OCI-LY7 (cell line): ENCODE results near the gene BCHE.

ENCODE experiments used
- EZH2phosphoT487 ChIP-seq: fragments of 200-600 bp; sonication (generic); IDR thresholded peaks from 2 replicates; pipeline ENCODE4 v1.6.1; 2018; ENCODE audit warnings: low read depth, borderline replicate concordance, mild to moderate bottlenecking, mixed run types, antibody characterized with exemption, low read length, moderate library complexity, mixed read lengths
- TF ChIP-seq, protein P1 (sequence below): fragments of 200-600 bp; sonication (generic); conservative IDR thresholded peaks from 2 replicates; pipeline ENCODE4 v1.5.1; 2014; ENCODE audit warnings: mild to moderate bottlenecking, antibody characterized with exemption, low read length, moderate library complexity, mixed read lengths

DNA sequence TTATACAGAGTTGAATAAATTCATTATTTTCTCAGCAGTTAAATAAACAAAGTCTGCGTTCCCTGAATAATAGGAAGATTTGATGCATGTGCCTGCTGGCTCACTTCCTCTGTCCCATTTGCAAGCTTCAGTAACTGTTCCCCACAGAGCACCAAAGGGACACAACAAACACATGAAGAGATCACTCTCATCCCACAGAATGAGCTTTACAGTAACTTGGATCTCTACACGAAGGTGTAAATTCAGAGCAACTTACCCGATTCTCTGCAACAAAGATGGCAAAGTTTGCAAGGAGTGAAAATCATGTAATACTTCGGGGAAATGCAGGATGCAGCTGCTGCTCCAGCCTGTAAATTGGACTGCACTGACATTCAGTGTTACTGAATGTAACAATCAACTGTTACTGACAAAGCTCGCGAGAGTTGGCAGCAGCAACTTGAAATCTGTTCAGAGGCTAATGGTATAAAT is at the start of gene BCHE:
- TF ChIP-seq, protein P1, sequence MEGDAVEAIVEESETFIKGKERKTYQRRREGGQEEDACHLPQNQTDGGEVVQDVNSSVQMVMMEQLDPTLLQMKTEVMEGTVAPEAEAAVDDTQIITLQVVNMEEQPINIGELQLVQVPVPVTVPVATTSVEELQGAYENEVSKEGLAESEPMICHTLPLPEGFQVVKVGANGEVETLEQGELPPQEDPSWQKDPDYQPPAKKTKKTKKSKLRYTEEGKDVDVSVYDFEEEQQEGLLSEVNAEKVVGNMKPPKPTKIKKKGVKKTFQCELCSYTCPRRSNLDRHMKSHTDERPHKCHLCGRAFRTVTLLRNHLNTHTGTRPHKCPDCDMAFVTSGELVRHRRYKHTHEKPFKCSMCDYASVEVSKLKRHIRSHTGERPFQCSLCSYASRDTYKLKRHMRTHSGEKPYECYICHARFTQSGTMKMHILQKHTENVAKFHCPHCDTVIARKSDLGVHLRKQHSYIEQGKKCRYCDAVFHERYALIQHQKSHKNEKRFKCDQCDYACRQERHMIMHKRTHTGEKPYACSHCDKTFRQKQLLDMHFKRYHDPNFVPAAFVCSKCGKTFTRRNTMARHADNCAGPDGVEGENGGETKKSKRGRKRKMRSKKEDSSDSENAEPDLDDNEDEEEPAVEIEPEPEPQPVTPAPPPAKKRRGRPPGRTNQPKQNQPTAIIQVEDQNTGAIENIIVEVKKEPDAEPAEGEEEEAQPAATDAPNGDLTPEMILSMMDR: no peak
- TF ChIP-seq EZH2phosphoT487: no peak
